Aorta (tissue), 5 donors: ENCODE results near the gene PKLR. TPM values are rescaled to one million over a fixed set of nuclear protein-coding genes. Genes with fewer than 3 reads are reported as not detected.

ENCODE experiments used
- ATAC-seq: fragments of 200-7000 bp; cut with Tn5 transposase; one replicate; pipeline ENCODE4 v1.9.1; 2022; ENCODE audit warnings: moderate library complexity; ENCODE audit not compliant: low FRiP score
- DNase-seq, 2 donors: peaks; one replicate each; pipeline ENCODE4 v3.0.0-alpha.2; 2020
- H3K27ac ChIP-seq, 2 donors: one replicate each; pipeline ENCODE4 v1.5.1; 2013; ENCODE audit warnings: low read length in 2 of 2, mild to moderate bottlenecking in 2 of 2, moderate library complexity in 2 of 2, control low read depth in 1 of 2, inconsistent platforms in 1 of 2, low read depth in 1 of 2
- H3K27me3 ChIP-seq, 2 donors: one replicate each; pipeline ENCODE4 v1.6.1; 2013; ENCODE audit warnings: control low read depth in 1 of 2, low read length in 1 of 2, mild to moderate bottlenecking in 1 of 2, moderate library complexity in 1 of 2; ENCODE audit not compliant: insufficient read depth in 2 of 2, control insufficient read depth in 1 of 2
- H3K36me3 ChIP-seq, 2 donors: one replicate each; pipeline ENCODE4 v1.6.1; 2013; ENCODE audit warnings: control low read depth in 1 of 2, low read length in 1 of 2, mild to moderate bottlenecking in 1 of 2; ENCODE audit not compliant: insufficient read depth in 2 of 2, control insufficient read depth in 1 of 2
- H3K4me1 ChIP-seq, 2 donors: one replicate each; pipeline ENCODE4 v1.6.1; 2013; ENCODE audit warnings: low read length in 2 of 2, control low read depth in 1 of 2, mild to moderate bottlenecking in 1 of 2, moderate library complexity in 1 of 2; ENCODE audit not compliant: insufficient read depth in 2 of 2, control insufficient read depth in 1 of 2
- H3K4me3 ChIP-seq, 2 donors: one replicate each; pipeline ENCODE4 v1.5.1; 2013; ENCODE audit warnings: low read length in 2 of 2, control low read depth in 1 of 2, mild to moderate bottlenecking in 1 of 2
- H3K9me3 ChIP-seq: one replicate; pipeline ENCODE4 v1.6.1; 2013; ENCODE audit warnings: mild to moderate bottlenecking, low read length; ENCODE audit not compliant: control insufficient read depth
- WGBS, 2 donors: extraction: QIAGEN DNeasy Blood & Tissue Kit; methylation state at CpG; one replicate each; pipeline ENCODE4 v1.1.7; 2013; 5-methylcytosine and 5-hydroxymethylcytosine counted together
- intact Hi-C, 2 donors: fragments of 100-400 bp; cut with DNase I; formaldehyde crosslinking; loops; one replicate each; pipeline versions ENCODE4 v1.14.2 to v1.15.0; 2022
- polyA plus RNA-seq, 2 donors: library from polyadenylated mRNA; stranded (reverse); fragments of 200-250 nt; gene quantifications; one replicate each; pipeline ENCODE4 v1.2.3, GENCODE V29; 2013
- total RNA-seq, 2 donors: library from RNA; stranded (reverse); fragmentation: NEBNext Ultra II Directional; extraction: Animal tissue kit (Norgen Biotek cat#: 25700); gene quantifications; one replicate each; pipeline ENCODE4 v1.2.1, GENCODE V29; 2021
- donor health status: healthy with polysubstance abuse.
- donor health status: Bipolar disorder and iron deficiency.
- donor health status: DM: no; HTN: no; CAD: no.
- donor health status: DM: no; HTN: no; CAD: no.
- donor health status: DM: yes; HTN: yes; CAD: no.

The PKLR gene
- total and polyA plus RNA-seq, 4 donors, result 1.0 TPM; not detected in 3

DNA sequence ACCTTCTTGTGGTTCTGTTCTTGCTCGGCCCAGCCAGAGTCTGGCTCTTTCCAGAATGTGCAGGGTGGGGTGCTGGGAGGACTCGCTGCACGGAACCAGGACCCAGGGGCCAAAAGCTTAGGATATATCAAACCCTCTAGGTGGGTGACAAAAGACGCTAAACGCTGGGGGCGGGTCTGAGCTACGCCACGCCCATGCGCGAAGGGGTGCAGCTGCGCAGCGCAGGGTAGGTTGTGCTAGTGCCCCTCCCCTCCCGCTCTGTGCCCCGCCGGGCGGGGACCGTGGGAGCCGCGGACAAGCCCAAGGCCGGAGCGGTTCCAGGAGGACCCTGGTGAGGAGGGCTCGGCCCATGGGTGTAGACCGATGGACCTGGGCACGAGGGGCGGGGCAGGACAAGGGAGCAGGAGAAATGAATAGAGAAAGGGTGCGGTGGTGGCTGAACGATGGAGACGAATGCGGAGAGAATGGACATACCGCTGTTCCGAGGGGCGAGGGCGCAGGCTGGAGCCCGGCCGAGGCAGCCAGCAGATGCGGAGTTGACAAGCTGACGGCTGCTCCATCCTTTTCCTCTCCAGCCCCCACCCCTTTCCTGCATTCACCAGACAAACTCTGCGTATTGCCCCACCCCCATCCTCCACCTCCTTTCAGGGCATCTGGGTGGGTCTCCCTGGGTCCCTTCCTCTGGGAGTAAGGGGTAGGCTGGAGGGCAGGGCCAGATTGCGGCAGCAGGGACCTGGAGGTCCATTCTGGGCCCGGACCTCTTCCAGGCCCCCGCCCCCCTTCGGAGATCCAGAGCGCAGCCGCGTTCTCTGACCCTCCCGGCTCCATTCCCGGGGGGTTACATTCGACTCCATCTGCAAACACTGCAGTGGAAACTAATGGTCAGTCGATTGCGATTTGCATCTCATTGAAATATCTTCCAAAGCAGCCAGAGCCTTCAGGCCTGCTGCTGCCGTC is 19.7 kb upstream of the PKLR start, which contains the start of gene RUSC1:
Gene RUSC1 (plus strand): TSS at position 234 of the 957 bp plus-strand sequence. CDS start 880 bp downstream, outside the sequence.
- Histone ChIP-seq H3K4me1 (no peaks in the 10 kb centered on the region), H3K36me3 (no peaks in the 10 kb centered on the region), H3K4me3 (peak within 1 kb of the TSS; percentile 27 to 50), H3K27me3 (no peaks in the 10 kb centered on the region), H3K9me3 (no peaks in the 10 kb centered on the region), H3K27ac (peak within 1 kb of the TSS; percentile 10 to 60)
- WGBS, 2 donors, result 3 to 5% methylated on average over 41 to 51 of the region's 51 CpGs
- ATAC-seq (peak; percentile 71), DNase-seq (peak; percentile 91 to 95)
- intact Hi-C loops, result loop anchor here (5.0 kb wide), 4 partner anchors 59 to 129 kb away; partner anchors contain the start of genes MTX1 (in 1 of the 2), SCAMP3 (in 1 of the 2) and THBS3 (in 1 of the 2)

DNA sequence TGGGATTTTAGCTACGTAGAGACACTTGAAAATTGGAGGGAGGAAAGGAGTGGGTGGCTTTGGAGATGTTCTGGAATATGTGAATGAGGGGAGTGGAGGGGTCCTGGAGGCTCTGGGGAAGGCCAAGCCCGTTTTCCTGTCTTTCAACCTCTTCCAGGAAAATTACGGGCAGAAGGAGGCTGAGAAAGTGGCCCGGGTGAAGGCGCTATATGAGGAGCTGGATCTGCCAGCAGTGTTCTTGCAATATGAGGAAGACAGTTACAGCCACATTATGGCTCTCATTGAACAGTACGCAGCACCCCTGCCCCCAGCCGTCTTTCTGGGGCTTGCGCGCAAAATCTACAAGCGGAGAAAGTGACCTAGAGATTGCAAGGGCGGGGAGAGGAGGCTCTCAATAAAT is 19.0 kb upstream of the PKLR start:
- ATAC-seq (no peak), DNase-seq (peak in 1 of 2 donors; percentile 59)
- H3K36me3 ChIP-seq, result no peaks in the 10 kb centered on the region
- no peaks in the 10 kb centered on the region for H3K27me3 ChIP-seq
- 15 to 30% methylated on average over 11 of the region's 11 CpGs for WGBS, 2 donors
- intact Hi-C loops, result loop anchor here (5.0 kb wide), 4 partner anchors 58 to 128 kb away; partner anchors contain the start of genes MTX1 (in 1 of the 2), SCAMP3 (in 1 of the 2) and THBS3 (in 1 of the 2)
- H3K4me1 ChIP-seq, result no peaks in the 10 kb centered on the region
- no peaks in the 10 kb centered on the region for H3K9me3 ChIP-seq
- peak overlapping the region in 1 of 2 donors; percentile 49 for H3K27ac ChIP-seq
- peak overlapping the region; percentile 27 to 50 for H3K4me3 ChIP-seq

DNA sequence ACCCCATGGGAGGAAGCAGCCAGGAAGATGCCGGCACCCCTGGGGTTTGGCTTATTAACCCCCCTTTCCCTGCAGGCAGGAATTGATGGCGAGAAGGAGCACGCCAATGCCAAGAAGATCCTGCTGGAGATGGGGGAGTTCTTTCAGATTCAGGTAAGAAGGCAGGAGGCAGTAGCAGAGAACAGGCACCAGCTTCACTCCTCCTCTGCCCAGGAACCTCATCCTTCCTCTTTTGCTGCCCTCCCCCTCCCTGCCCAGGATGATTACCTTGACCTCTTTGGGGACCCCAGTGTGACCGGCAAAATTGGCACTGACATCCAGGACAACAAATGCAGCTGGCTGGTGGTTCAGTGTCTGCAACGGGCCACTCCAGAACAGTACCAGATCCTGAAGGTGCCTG is 18.3 kb upstream of the PKLR start:
- no peak overlapping the region for H3K27ac ChIP-seq
- 80 to 81% methylated on average over 5 of the region's 5 CpGs for WGBS, 2 donors

DNA sequence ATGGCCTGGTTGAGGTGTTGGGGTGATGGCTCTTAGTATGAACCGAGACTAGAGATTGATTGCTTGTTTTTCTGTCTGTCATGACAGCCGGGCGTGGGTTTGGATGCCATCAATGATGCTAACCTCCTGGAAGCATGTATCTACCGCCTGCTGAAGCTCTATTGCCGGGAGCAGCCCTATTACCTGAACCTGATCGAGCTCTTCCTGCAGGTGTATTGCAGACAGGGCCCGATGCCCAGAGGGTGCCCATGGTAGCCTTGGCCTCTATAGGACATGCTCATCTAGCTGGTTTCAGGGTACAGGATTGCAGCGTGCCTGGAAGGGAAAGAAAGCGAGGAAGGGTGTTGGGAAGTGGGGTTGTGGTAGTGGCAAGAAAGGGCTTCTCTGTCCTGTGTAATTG is 16.8 kb upstream of the PKLR start:
- Histone ChIP-seq H3K9me3 (no peaks in the 10 kb centered on the region), H3K36me3 (peaks cover 0 to 1% of the 10 kb centered on the region in 2 donors), H3K27ac (no peak overlapping the region), H3K4me1 (no peaks in the 10 kb centered on the region), H3K27me3 (no peaks in the 10 kb centered on the region), H3K4me3 (no peak overlapping the region)
- DNase-seq (peak; percentile 15 to 26), ATAC-seq (no peak)
- WGBS, 2 donors, result 91 to 92% methylated on average over 9 of the region's 9 CpGs
- intact Hi-C loops, result no loop called here

More for the DNA sequence above, 18.3 kb upstream of the PKLR start:
- Histone ChIP-seq H3K27me3 (no peaks in the 10 kb centered on the region), H3K4me3 (no peak overlapping the region), H3K36me3 (no peaks in the 10 kb centered on the region), H3K4me1 (no peaks in the 10 kb centered on the region), H3K9me3 (no peaks in the 10 kb centered on the region)
- intact Hi-C loops, result no loop called here
- DNase-seq, result peak; percentile 32 to 35
- no peak for ATAC-seq

DNA sequence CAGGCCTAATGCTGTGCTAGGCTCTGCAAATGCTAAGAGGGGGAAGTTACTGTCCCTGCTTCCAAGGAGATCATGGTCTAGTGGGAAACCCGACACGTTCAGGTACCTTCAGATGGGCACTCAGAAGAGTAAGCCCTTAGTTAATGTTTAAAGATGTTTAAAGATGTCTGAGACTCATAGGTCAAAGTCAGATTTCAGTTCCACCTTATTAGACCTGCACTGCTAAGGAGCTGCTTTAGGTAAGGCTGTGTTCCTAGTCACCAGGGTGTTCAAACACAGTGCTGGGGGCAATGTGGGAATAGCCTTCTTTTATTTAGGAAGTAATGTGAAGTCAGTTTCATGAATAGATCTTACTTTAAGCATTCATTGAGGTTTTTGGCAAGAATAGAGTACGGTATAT is 15.7 kb upstream of the PKLR start:
- ATAC-seq (no peak), DNase-seq (no peak)
- 90 to 100% methylated on average over 3 of the region's 3 CpGs for WGBS, 2 donors
- Histone ChIP-seq H3K27ac (no peak overlapping the region), H3K9me3 (no peaks in the 10 kb centered on the region), H3K4me1 (no peaks in the 10 kb centered on the region), H3K36me3 (peaks cover 0 to 1% of the 10 kb centered on the region in 2 donors), H3K27me3 (no peaks in the 10 kb centered on the region), H3K4me3 (no peak overlapping the region)
- intact Hi-C loops, result no loop called here

DNA sequence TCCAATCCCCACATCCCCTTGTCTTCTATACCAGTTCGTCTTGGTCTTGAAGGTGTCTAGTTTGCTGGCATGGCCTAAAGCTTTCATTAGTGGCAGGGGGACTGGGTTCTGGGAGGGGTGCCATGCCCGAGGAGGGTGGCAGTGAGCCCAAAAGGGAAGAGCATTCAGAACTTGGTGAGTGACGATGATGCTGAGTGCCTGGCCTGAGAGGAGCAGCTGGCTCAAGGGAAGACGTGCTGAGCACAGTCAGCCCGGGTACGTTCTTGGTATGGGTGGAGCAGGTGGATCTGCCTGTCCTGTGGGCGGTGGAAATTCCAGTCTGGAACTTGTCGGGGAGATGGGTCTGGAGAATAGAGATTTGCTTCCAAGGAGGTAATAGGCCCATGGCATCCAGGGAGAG is 12.0 kb upstream of the PKLR start:
- intact Hi-C loops, result no loop called here
- ATAC-seq (no peak), DNase-seq (no peak)
- no peak overlapping the region for H3K4me3 ChIP-seq
- peaks cover 0 to 1% of the 10 kb centered on the region in 2 donors for H3K4me1 ChIP-seq
- no peak overlapping the region for H3K27ac ChIP-seq
- no peaks in the 10 kb centered on the region for H3K9me3 ChIP-seq
- WGBS, 2 donors, result 67 to 79% methylated on average over 8 of the region's 8 CpGs
- no peaks in the 10 kb centered on the region for H3K27me3 ChIP-seq
- H3K36me3 ChIP-seq, result peaks cover 0 to 1% of the 10 kb centered on the region in 2 donors

DNA sequence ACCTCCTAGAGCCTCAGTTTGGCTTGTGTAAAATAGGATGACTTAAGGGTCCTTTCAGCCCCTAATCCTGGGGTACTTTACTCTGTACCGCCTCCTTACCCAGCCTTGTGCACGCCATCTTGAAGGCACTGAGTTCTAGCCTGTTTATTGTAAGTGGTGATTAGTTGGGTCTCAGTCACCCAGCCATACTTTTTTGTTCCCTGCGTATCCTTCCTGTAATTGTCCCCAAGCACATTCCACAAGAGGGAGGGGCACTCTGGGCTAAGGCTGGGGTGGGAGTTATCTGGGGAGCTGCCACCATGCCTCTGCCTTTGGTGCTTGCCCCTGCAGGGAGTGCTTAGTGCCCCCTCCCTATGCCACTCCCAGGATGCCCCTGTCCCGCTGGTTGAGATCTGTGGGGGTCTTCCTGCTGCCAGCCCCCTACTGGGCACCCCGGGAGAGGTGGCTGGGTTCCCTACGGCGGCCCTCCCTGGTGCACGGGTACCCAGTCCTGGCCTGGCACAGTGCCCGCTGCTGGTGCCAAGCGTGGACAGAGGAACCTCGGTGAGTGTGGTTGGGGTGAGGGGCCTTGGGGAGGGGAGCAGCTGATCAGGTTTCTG is 8.3 kb upstream of the PKLR start:
- intact Hi-C loops, result loop anchor here in 1 of 2 donors (2.0 to 5.0 kb wide), 3 partner anchors 13 to 117 kb away; partner anchors contain the start of gene CLK2
- 7 to 8% methylated on average over 11 of the region's 11 CpGs for WGBS, 2 donors
- peak overlapping the region; percentile 50 to 53 for H3K4me3 ChIP-seq
- peaks cover 0 to 1% of the 10 kb centered on the region in 2 donors for H3K4me1 ChIP-seq
- peak in 1 of 2 donors; percentile 84 for DNase-seq
- H3K9me3 ChIP-seq, result no peaks in the 10 kb centered on the region
- ATAC-seq, result no peak
- no peaks in the 10 kb centered on the region for H3K27me3 ChIP-seq
- peaks cover 0 to 1% of the 10 kb centered on the region in 2 donors for H3K36me3 ChIP-seq
- no peak overlapping the region for H3K27ac ChIP-seq
